HCT116 (cell line): Measurements from ENCODE around the gene PICALM. TPM values are rescaled to one million over a fixed set of nuclear protein-coding genes. Genes with fewer than 3 reads are reported as not detected.

Experiments used
- ATAC-seq: fragments of 200-7000 bp; cut with Tn5 transposase; 2 replicates; pipeline ENCODE4 v1.9.1; 2020; ENCODE audit warnings: mild to moderate bottlenecking, moderate library complexity
- BruUV-seq: library from RNA; stranded (reverse); fragments of 400-500 nt; replicated peaks from 2 replicates; lab custom pipeline; 2021; lab: Mats Ljungman, UMichigan
- CTCF ChIA-PET: fragments of 300-600 bp; sonication (Branson Sonifier 250); formaldehyde crosslinking; loops from one replicate; lab custom pipeline; 2021; ENCODE audit warnings: antibody characterized with exemption; lab: Charles Lee
- POLR2A ChIA-PET: fragments of 300-600, 350-600 bp; sonication (Branson Sonifier 250); formaldehyde crosslinking; loops from one replicate; lab custom pipeline; 2021; ENCODE audit warnings: antibody characterized with exemption; lab: Charles Lee
- RAD21 ChIA-PET, 2 experiments: fragments of 300-600 bp; sonication (Branson Sonifier 250); formaldehyde crosslinking; loops; one replicate each; lab custom pipeline; 2023; ENCODE audit warnings: low total read pairs in 2 of 2; ENCODE audit not compliant: uncharacterized antibody in 2 of 2, unreplicated experiment in 2 of 2, low non-redundant PET in 1 of 2; lab: Charles Lee
- DNase-seq: peaks from one replicate; pipeline ENCODE4 v3.0.0-alpha.2; 2010; ENCODE audit warnings: low read depth, low spot score
- H2AFZ ChIP-seq: fragments of 200-600 bp; shearing (Covaris generic), sonication (generic); 2 replicates; pipeline ENCODE4 v1.6.1; 2017; ENCODE audit warnings: low read depth, mixed run types, mixed read lengths, antibody characterized with exemption, low read length; ENCODE audit not compliant: poor library complexity, severe bottlenecking
- H3K27ac ChIP-seq: 2 replicates; pipeline ENCODE4 v1.5.1; 2012; ENCODE audit warnings: low read depth, low read length
- H3K27me3 ChIP-seq: fragments of 200-600 bp; sonication (generic); 2 replicates; pipeline ENCODE4 v1.6.1; 2016; ENCODE audit warnings: mixed run types, low read length, mixed read lengths; ENCODE audit not compliant: insufficient read depth
- H3K36me3 ChIP-seq, 2 experiments: fragments of 200-500 bp in 1 of 2; fragments of 200-600 bp in 1 of 2; sonication (Bioruptor generic) in 1 of 2; sonication (generic) in 1 of 2; 2 replicates each; pipeline versions ENCODE4 v1.5.1 to v1.6.1; 2014 to 2016; ENCODE audit warnings: low read length in 2 of 2, inconsistent platforms in 1 of 2, mixed read lengths in 1 of 2, mixed run types in 1 of 2; ENCODE audit not compliant: insufficient read depth in 2 of 2, control insufficient read depth in 1 of 2
- H3K4me1 ChIP-seq, 2 experiments: fragments of 200-600 bp in 1 of 2; sonication (generic) in 1 of 2; 2 replicates each; pipeline versions ENCODE4 v1.5.1 to v1.6.1; 2012 to 2017; ENCODE audit warnings: low read length in 2 of 2, inconsistent platforms in 1 of 2, mild to moderate bottlenecking in 1 of 2, mixed read lengths in 1 of 2, mixed run types in 1 of 2, moderate library complexity in 1 of 2; ENCODE audit not compliant: insufficient read depth in 2 of 2, control insufficient read depth in 1 of 2
- H3K4me2 ChIP-seq: fragments of 200-600 bp; sonication (generic); 2 replicates; pipeline ENCODE4 v1.6.1; 2017; ENCODE audit warnings: mixed run types, low read length, mixed read lengths
- H3K4me3 ChIP-seq, 2 experiments: fragments of 200-600 bp in 1 of 2; sonication (generic) in 1 of 2; replicated peaks in 1 of 2; 2 replicates each; pipeline ENCODE4 v1.5.1; 2011 to 2016; ENCODE audit warnings: low read length in 2 of 2, control low read depth in 1 of 2, low read depth in 1 of 2, mild to moderate bottlenecking in 1 of 2, mixed read lengths in 1 of 2, mixed run types in 1 of 2
- H3K79me2 ChIP-seq: fragments of 200-600 bp; sonication (generic); 2 replicates; pipeline ENCODE4 v1.6.1; 2017; ENCODE audit warnings: mild to moderate bottlenecking, mixed run types, low read length, moderate library complexity, mixed read lengths; ENCODE audit not compliant: insufficient read depth
- H3K9ac ChIP-seq: fragments of 200-600 bp; sonication (generic); 2 replicates; pipeline ENCODE4 v1.6.1; 2016; ENCODE audit warnings: low read length, mixed read lengths
- H3K9me2 ChIP-seq: fragments of 200-600 bp; sonication (generic), shearing (Covaris generic); 2 replicates; pipeline ENCODE4 v1.6.1; 2017; ENCODE audit warnings: mixed run types, mild to moderate bottlenecking, moderate library complexity; ENCODE audit not compliant: insufficient read depth
- H3K9me3 ChIP-seq, 2 experiments: fragments of 200-500 bp in 1 of 2; fragments of 200-600 bp in 1 of 2; sonication (Bioruptor generic) in 1 of 2; sonication (generic) in 1 of 2; 2 replicates each; pipeline ENCODE4 v1.6.1; 2014 to 2017; ENCODE audit warnings: low read length in 2 of 2, mixed read lengths in 2 of 2, inconsistent platforms in 1 of 2, low read depth in 1 of 2, mild to moderate bottlenecking in 1 of 2, mixed run types in 1 of 2, moderate library complexity in 1 of 2; ENCODE audit not compliant: control insufficient read depth in 1 of 2, insufficient read depth in 1 of 2
- H4K20me1 ChIP-seq: fragments of 200-600 bp; sonication (generic), shearing (Covaris generic); 2 replicates; pipeline ENCODE4 v1.6.1; 2017; ENCODE audit warnings: mixed run types, mild to moderate bottlenecking, moderate library complexity; ENCODE audit not compliant: insufficient read depth
- CEBPB ChIP-seq: IDR thresholded peaks from 2 replicates; pipeline ENCODE4 v1.6.1; 2012; ENCODE audit warnings: low read depth
- CTCF ChIP-seq, 3 experiments: fragments of 200-600 bp in 1 of 3; sonication (generic) in 1 of 3; IDR thresholded peaks in 2 of 3; conservative IDR thresholded peaks in 1 of 3; 2 replicates each; pipeline ENCODE4 v1.5.1; 2012 to 2017; ENCODE audit warnings: low read depth in 2 of 3, low read length in 2 of 3, antibody characterized with exemption in 1 of 3, borderline replicate concordance in 1 of 3, control low read depth in 1 of 3, mild to moderate bottlenecking in 1 of 3, mixed read lengths in 1 of 3, mixed run types in 1 of 3, moderate library complexity in 1 of 3; ENCODE audit not compliant: insufficient read depth in 1 of 3
- ELF1 ChIP-seq: IDR thresholded peaks from 2 replicates; pipeline ENCODE4 v1.6.1; 2012; ENCODE audit warnings: low read depth, borderline replicate concordance
- EZH2 ChIP-seq: fragments of 200-600 bp; sonication (generic); IDR thresholded peaks from 2 replicates; pipeline ENCODE4 v1.6.1; 2017; ENCODE audit warnings: antibody characterized with exemption, mixed run types
- FOSL1 ChIP-seq: IDR thresholded peaks from 2 replicates; pipeline ENCODE4 v1.6.1; 2012; ENCODE audit warnings: low read depth
- JUND ChIP-seq: IDR thresholded peaks from 2 replicates; pipeline ENCODE4 v1.6.1; 2012
- MAX ChIP-seq: IDR thresholded peaks from 2 replicates; pipeline ENCODE4 v1.6.1; 2012
- POLR2A ChIP-seq: IDR thresholded peaks from 2 replicates; pipeline ENCODE4 v1.7.0; 2011; ENCODE audit warnings: borderline replicate concordance; ENCODE audit not compliant: insufficient read depth, insufficient read length; ENCODE audit errors: extremely low read depth
- SIN3A ChIP-seq: IDR thresholded peaks from 2 replicates; pipeline ENCODE4 v1.6.1; 2012; ENCODE audit warnings: low read depth
- SP1 ChIP-seq: IDR thresholded peaks from 2 replicates; pipeline ENCODE4 v1.6.1; 2012; ENCODE audit warnings: low read depth
- SRF ChIP-seq: IDR thresholded peaks from 2 replicates; pipeline ENCODE4 v1.6.1; 2012; ENCODE audit warnings: low read depth
- YY1 ChIP-seq: IDR thresholded peaks from 2 replicates; pipeline ENCODE4 v1.6.1; 2011; ENCODE audit warnings: low read length, low read depth, moderate library complexity, mild to moderate bottlenecking; ENCODE audit not compliant: insufficient replicate concordance; ENCODE audit errors: extremely low read depth
- ZBTB33 ChIP-seq: IDR thresholded peaks from 2 replicates; pipeline ENCODE4 v1.6.1; 2011; ENCODE audit warnings: mild to moderate bottlenecking, low read length, moderate library complexity; ENCODE audit not compliant: insufficient replicate concordance; ENCODE audit errors: extremely low read depth
- ZFX ChIP-seq: fragments of 450-650 bp; IDR thresholded peaks from 2 replicates; pipeline ENCODE4 v1.6.1; 2017
- ZNF274 ChIP-seq: fragments of 200-500 bp; sonication (Bioruptor generic); IDR thresholded peaks from 2 replicates; pipeline ENCODE4 v1.6.1; 2014; ENCODE audit warnings: mild to moderate bottlenecking, low read depth, low read length, inconsistent platforms
- intact Hi-C: fragments of 100-400 bp; cut with micrococcal nuclease; formaldehyde crosslinking; loops from 2 replicates; pipeline ENCODE4 v1.10.0; 2022
- total RNA-seq: library from RNA; stranded (reverse); gene quantifications from one replicate; pipeline ENCODE4 v1.2.1, GENCODE V29; 2021; ENCODE audit not compliant: unreplicated experiment
- TF ChIP-seq, protein P1 (sequence below): IDR thresholded peaks from 2 replicates; pipeline ENCODE4 v1.6.1; 2012
- TF ChIP-seq, protein P2 (sequence below): IDR thresholded peaks from 2 replicates; pipeline ENCODE4 v1.6.1; 2012; ENCODE audit warnings: low read depth

The PICALM gene
- total RNA-seq, 1 experiment from 2014 or later: 90.6 TPM

DNA sequence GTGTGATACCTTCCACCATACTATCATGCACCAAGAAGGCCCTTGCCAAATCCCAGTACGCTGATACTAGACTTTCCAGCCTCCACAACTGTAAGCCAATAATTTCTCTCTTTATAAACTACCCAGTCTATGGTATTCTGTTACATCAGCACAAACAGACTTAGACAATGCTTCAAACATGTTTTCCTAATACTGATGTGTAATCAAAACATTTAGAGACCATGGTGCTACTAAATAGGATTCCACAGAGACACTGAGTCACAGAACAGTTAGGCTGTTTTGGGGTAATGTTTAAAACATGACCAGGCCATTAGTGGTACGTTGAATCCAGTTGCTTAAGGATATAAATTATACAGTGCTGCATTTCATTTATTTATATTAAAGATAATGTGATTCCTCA is 103.7 kb downstream of the PICALM start:
- no peak overlapping the region for H3K4me3 ChIP-seq
- intact Hi-C loops: no loop called here
- peaks cover 4% of the 10 kb centered on the region; the same call in 1 of the 2 replicates for H3K79me2 ChIP-seq
- no peak for DNase-seq
- H3K27ac ChIP-seq: no peak overlapping the region
- H3K9me2 ChIP-seq: no peaks in the 10 kb centered on the region
- TF ChIP-seq MAX: no peak
- TF ChIP-seq SP1: no peak
- TF ChIP-seq ZNF274: no peak
- no peak for TF ChIP-seq ZBTB33
- no peak for TF ChIP-seq YY1
- TF ChIP-seq ZFX: no peak
- TF ChIP-seq CTCF (IDR thresholded peaks at IDR 0.05 in 2 of 3, conservative IDR thresholded peaks at IDR 0.05 in 1 of 3; ENCODE audit: borderline replicate concordance in 1 of 3, insufficient read depth in 1 of 3, low read depth in 2 of 3, low read length in 2 of 3): no peak
- no peak for TF ChIP-seq ELF1
- no peak for TF ChIP-seq POLR2A
- no peak for TF ChIP-seq CEBPB
- no peak for TF ChIP-seq SRF
- TF ChIP-seq SIN3A: no peak
- TF ChIP-seq, protein P1, sequence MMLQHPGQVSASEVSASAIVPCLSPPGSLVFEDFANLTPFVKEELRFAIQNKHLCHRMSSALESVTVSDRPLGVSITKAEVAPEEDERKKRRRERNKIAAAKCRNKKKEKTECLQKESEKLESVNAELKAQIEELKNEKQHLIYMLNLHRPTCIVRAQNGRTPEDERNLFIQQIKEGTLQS: no peak
- TF ChIP-seq JUND: no peak
- TF ChIP-seq, protein P2, sequence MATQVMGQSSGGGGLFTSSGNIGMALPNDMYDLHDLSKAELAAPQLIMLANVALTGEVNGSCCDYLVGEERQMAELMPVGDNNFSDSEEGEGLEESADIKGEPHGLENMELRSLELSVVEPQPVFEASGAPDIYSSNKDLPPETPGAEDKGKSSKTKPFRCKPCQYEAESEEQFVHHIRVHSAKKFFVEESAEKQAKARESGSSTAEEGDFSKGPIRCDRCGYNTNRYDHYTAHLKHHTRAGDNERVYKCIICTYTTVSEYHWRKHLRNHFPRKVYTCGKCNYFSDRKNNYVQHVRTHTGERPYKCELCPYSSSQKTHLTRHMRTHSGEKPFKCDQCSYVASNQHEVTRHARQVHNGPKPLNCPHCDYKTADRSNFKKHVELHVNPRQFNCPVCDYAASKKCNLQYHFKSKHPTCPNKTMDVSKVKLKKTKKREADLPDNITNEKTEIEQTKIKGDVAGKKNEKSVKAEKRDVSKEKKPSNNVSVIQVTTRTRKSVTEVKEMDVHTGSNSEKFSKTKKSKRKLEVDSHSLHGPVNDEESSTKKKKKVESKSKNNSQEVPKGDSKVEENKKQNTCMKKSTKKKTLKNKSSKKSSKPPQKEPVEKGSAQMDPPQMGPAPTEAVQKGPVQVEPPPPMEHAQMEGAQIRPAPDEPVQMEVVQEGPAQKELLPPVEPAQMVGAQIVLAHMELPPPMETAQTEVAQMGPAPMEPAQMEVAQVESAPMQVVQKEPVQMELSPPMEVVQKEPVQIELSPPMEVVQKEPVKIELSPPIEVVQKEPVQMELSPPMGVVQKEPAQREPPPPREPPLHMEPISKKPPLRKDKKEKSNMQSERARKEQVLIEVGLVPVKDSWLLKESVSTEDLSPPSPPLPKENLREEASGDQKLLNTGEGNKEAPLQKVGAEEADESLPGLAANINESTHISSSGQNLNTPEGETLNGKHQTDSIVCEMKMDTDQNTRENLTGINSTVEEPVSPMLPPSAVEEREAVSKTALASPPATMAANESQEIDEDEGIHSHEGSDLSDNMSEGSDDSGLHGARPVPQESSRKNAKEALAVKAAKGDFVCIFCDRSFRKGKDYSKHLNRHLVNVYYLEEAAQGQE: no peak
- no peak for TF ChIP-seq EZH2
- TF ChIP-seq FOSL1: no peak
- no peak overlapping the region for H3K9ac ChIP-seq
- ChIA-PET POLR2A (no interaction called here), CTCF (no interaction called here), RAD21 (no interaction called here)
- no peak overlapping the region for H2AFZ ChIP-seq
- H3K4me1 ChIP-seq: no peaks in the 10 kb centered on the region
- no peak for ATAC-seq
- H4K20me1 ChIP-seq: no peaks in the 10 kb centered on the region
- no peaks in the 10 kb centered on the region for H3K9me3 ChIP-seq
- 0 out of 4 replicates have a peak, but pooled peaks cover 0 to 3% of the 10 kb centered on the region in 2 experiments for H3K36me3 ChIP-seq
- no peak overlapping the region for H3K4me2 ChIP-seq
- BruUV-seq: no TSS peak
- no peaks in the 10 kb centered on the region for H3K27me3 ChIP-seq
